Osteoblast (primary cell): ENCODE data around the gene KITLG. TPM values are rescaled to one million over a fixed set of nuclear protein-coding genes. Genes with fewer than 3 reads are reported as not detected.
A peak's percentile ranks its signal among the peaks of the same experiment; 100 is the strongest.

Experiments used
- DNase-seq: peaks from one replicate; pipeline ENCODE4 v3.0.0; 2011; ENCODE audit warnings: low spot score, mixed read lengths; ENCODE audit not compliant: insufficient read length; ENCODE audit errors: missing footprints
- H2AFZ ChIP-seq: 2 replicates; pipeline ENCODE4 v1.6.0; 2011; ENCODE audit warnings: mild to moderate bottlenecking, low read length
- H3K27ac ChIP-seq: 2 replicates; pipeline ENCODE4 v1.5.1; 2011; ENCODE audit warnings: mild to moderate bottlenecking, low read depth, low read length, moderate library complexity
- H3K27me3 ChIP-seq: 2 replicates; pipeline ENCODE4 v1.6.0; 2012; ENCODE audit warnings: mild to moderate bottlenecking, control low read depth, inconsistent platforms, low read length, moderate library complexity; ENCODE audit not compliant: insufficient read depth
- H3K36me3 ChIP-seq: 2 replicates; pipeline ENCODE4 v1.5.1; 2011; ENCODE audit warnings: mild to moderate bottlenecking, low read length, control low read depth, moderate library complexity; ENCODE audit not compliant: insufficient read depth
- H3K4me1 ChIP-seq: 2 replicates; pipeline ENCODE4 v1.5.1; 2011; ENCODE audit warnings: mild to moderate bottlenecking, low read length, control low read depth, moderate library complexity; ENCODE audit not compliant: insufficient read depth
- H3K4me2 ChIP-seq: 2 replicates; pipeline ENCODE4 v1.6.0; 2011; ENCODE audit warnings: mild to moderate bottlenecking, low read length; ENCODE audit not compliant: insufficient read depth
- H3K4me3 ChIP-seq: fragments of 200-600 bp; sonication (generic); 3 replicates; pipeline ENCODE4 v1.5.1; 2012; ENCODE audit warnings: mild to moderate bottlenecking, low read length, inconsistent platforms; ENCODE audit not compliant: insufficient read depth
- H3K79me2 ChIP-seq: 2 replicates; pipeline ENCODE4 v1.6.0; 2012; ENCODE audit warnings: mild to moderate bottlenecking, low read length, control low read depth, inconsistent platforms; ENCODE audit not compliant: insufficient read depth
- H3K9me3 ChIP-seq: 2 replicates; pipeline ENCODE4 v1.5.1; 2011; ENCODE audit warnings: low read depth, low read length, control low read depth
- H4K20me1 ChIP-seq: 2 replicates; pipeline ENCODE4 v1.6.0; 2012; ENCODE audit warnings: mild to moderate bottlenecking, low read length, control low read depth; ENCODE audit not compliant: insufficient read depth
- CTCF ChIP-seq: IDR thresholded peaks from 2 replicates; pipeline ENCODE4 v1.5.1; 2011; ENCODE audit warnings: mild to moderate bottlenecking, low read depth, low read length, moderate library complexity; ENCODE audit errors: extremely low read depth
- small RNA-seq: library from RNA; depleted of rRNA; stranded (forward); fragments of <200 nt; gene quantifications from one replicate; pipeline ENCODE3, GENCODE V24; 2012
- total RNA-seq: library from RNA; depleted of rRNA; stranded (reverse); fragments of >200 nt; gene quantifications from 2 replicates; pipeline ENCODE4 v1.2.3, GENCODE V29; 2012

Gene KITLG
- total RNA-seq, 1 donor, result 46.7 TPM

GRCh38 chr12:88448337-88448915 lies 131.8 kb downstream of the KITLG start:
- peaks cover 6% of the 10 kb centered on the region for H3K4me1 ChIP-seq
- H3K4me3 ChIP-seq, result no peak overlapping the region
- H3K4me2 ChIP-seq, result no peak overlapping the region

GRCh38 chr12:88445705-88446394 lies 134.4 kb downstream of the KITLG start:
- Histone ChIP-seq H3K4me2 (no peak overlapping the region), H4K20me1 (no peaks in the 10 kb centered on the region), H3K4me3 (no peak overlapping the region), H2AFZ (peak overlapping the region; percentile 42), H3K36me3 (no peaks in the 10 kb centered on the region), H3K4me1 (no peaks in the 10 kb centered on the region), H3K27ac (no peak overlapping the region), H3K79me2 (no peaks in the 10 kb centered on the region), H3K27me3 (no peaks in the 10 kb centered on the region), H3K9me3 (no peaks in the 10 kb centered on the region)
- no peak for DNase-seq
- no peak for TF ChIP-seq CTCF

More at GRCh38 chr12:88448337-88448915, 131.8 kb downstream of the KITLG start:
- DNase-seq, result no peak
- Histone ChIP-seq H4K20me1 (no peaks in the 10 kb centered on the region), H3K27me3 (no peaks in the 10 kb centered on the region), H3K9me3 (no peaks in the 10 kb centered on the region), H2AFZ (no peak overlapping the region), H3K79me2 (no peaks in the 10 kb centered on the region), H3K27ac (no peak overlapping the region), H3K36me3 (no peaks in the 10 kb centered on the region)
- no peak for TF ChIP-seq CTCF

DNA sequence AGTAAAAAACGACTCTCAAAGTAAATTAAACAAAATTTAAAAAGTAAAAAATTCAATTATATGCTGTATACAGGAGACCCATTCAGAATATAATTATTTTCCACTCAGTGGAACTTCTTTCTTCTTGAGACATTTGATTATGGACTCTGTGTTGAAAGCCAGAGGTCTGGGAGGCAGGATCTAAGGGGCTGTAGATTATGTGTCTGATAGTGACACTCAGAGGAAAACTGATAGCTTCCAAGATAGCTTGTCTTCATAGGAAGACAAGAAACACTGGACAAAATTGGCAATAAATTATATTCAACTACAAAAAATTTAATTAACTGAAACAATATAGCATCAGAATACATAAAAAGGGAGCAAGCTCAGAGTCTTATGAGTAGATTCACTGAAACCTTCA lies 135.8 kb downstream of the KITLG start:
- Histone ChIP-seq H2AFZ (no peak overlapping the region), H3K36me3 (no peaks in the 10 kb centered on the region), H3K4me2 (no peak overlapping the region), H4K20me1 (no peaks in the 10 kb centered on the region), H3K4me1 (no peaks in the 10 kb centered on the region), H3K27ac (no peak overlapping the region), H3K79me2 (no peaks in the 10 kb centered on the region), H3K27me3 (no peaks in the 10 kb centered on the region), H3K4me3 (no peak overlapping the region), H3K9me3 (no peaks in the 10 kb centered on the region)
- no peak for DNase-seq
- no peak for TF ChIP-seq CTCF

Small RNA genes within 50 kb of the gene (small RNA-seq; reads per million reads assigned to genes)
- gene RNU1-117P, result 0.30 reads per million
